Measurements from ENCODE around the gene CYP24A1.

Gene CYP24A1

GRCh38 chr20:54110457-54110856, 63.3 kb downstream of the CYP24A1 start:
- DNase-seq: no peak

- DNase-seq: no peak
Observed at GRCh38 chr20:54110041-54110440, 63.7 kb downstream of the CYP24A1 start.

GRCh38 chr20:54108817-54109216, 65.0 kb downstream of the CYP24A1 start:
- no peak for DNase-seq

- no peak for DNase-seq
Observed at GRCh38 chr20:54108326-54108642, 65.5 kb downstream of the CYP24A1 start.

- no peak for DNase-seq
Observed at GRCh38 chr20:54107600-54108325, 66.0 kb downstream of the CYP24A1 start.

GRCh38 chr20:54107181-54107580, 66.6 kb downstream of the CYP24A1 start:
- no peak for DNase-seq

DNA sequence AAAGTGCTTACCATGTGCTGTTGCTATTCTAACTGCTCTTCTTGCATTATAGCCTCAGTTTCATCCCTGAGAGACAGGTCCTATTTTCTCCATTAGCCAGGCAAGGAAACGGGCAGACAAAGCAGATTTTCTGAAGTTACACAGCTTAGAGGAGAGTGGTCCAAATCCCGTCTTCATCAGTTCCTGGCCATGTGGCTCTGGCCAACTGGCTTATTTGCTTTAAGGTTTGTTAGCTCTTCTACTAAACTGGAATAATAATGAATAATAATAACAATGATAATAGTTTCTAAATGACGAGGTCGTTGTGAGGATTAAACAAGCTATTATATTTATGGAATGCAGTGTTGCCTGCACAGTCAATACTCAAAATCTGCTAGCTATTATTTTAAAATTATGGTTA, 67.6 kb downstream of the CYP24A1 start:
- DNase-seq: no peak

- no peak for DNase-seq
Observed at GRCh38 chr20:54105653-54106052, 68.1 kb downstream of the CYP24A1 start.

DNA sequence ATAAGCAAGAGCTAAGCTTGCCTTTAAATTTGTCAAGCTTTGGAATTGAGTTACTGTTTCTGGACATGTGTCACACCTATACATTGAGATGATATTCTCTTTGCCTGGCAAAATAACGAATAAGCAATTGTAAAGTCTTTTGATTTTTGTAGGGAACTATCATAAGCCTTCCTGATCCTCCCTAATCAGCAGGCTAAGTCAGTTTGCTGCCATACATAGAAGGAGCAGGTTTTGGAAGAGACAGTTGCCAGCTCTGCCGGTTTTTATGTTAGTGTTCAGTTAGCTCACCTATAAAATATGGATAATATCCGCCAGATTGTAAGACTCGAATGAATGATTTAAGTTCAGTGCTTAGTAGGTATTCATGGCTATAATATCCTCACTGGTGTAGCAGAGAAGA, 69.0 kb downstream of the CYP24A1 start:
- no peak for DNase-seq

- no peak for DNase-seq
Observed at GRCh38 chr20:54103762-54104600, 69.8 kb downstream of the CYP24A1 start.

Data from effector CD4-positive, alpha-beta T cell (primary cell).